Activated CD8-positive, alpha-beta T cell treated with anti-CD3 and anti-CD28 coated beads for 36 hours (primary cell): ENCODE data around the gene HINT1. TPM values are rescaled to one million over a fixed set of nuclear protein-coding genes. Genes with fewer than 3 reads are reported as not detected.
"Not testable (repeated sequence)": the region's sequence is repeated elsewhere in the genome, so short reads cannot be mapped to it uniquely, and the experiment has no call there.

Source experiments
- ATAC-seq: fragments of 200-7000 bp; cut with Tn5 transposase; one replicate; pipeline ENCODE4 v1.10.0; 2021; ENCODE audit warnings: mild to moderate bottlenecking, moderate library complexity
- CTCF ChIA-PET: fragments of 350-600 bp; sonication (Branson Sonifier 250); formaldehyde crosslinking; loops from one replicate; lab custom pipeline; 2021; ENCODE audit warnings: antibody characterized with exemption; lab: Charles Lee
- POLR2A ChIA-PET: fragments of 350-600 bp; sonication (Branson Sonifier 250); formaldehyde crosslinking; loops from one replicate; lab custom pipeline; 2021; ENCODE audit warnings: antibody characterized with exemption; lab: Charles Lee
- DNase-seq: peaks from one replicate; pipeline ENCODE4 v3.0.0-alpha.2; 2020
- H3K27ac Mint-ChIP-seq: one replicate; pipeline ENCODE4 v1.8.0; 2021; ENCODE audit warnings: mild to moderate bottlenecking, mixed read lengths
- H3K27me3 Mint-ChIP-seq: one replicate; pipeline ENCODE4 v1.8.0; 2021; ENCODE audit warnings: mixed read lengths
- H3K36me3 Mint-ChIP-seq: one replicate; pipeline ENCODE4 v1.8.0; 2021; ENCODE audit warnings: low read depth, mixed read lengths
- H3K4me1 Mint-ChIP-seq: one replicate; pipeline ENCODE4 v1.8.0; 2021; ENCODE audit warnings: low read depth, mixed read lengths
- H3K4me3 Mint-ChIP-seq: one replicate; pipeline ENCODE4 v1.8.0; 2021; ENCODE audit warnings: mild to moderate bottlenecking, moderate library complexity, mixed read lengths
- H3K9me3 Mint-ChIP-seq: one replicate; pipeline ENCODE4 v1.8.0; 2021; ENCODE audit warnings: mixed read lengths
- intact Hi-C: fragments of 100-400 bp; cut with micrococcal nuclease; formaldehyde crosslinking; loops from one replicate; pipeline ENCODE4 v1.10.0; 2022
- total RNA-seq, 2 experiments: library from RNA; stranded (reverse); gene quantifications; one replicate each; pipeline ENCODE4 v1.2.3, GENCODE V29; 2021
- TF ChIP-seq, protein P1 (sequence below): fragments of 200-600 bp; IDR thresholded peaks from one replicate; pipeline ENCODE4 v1.8.0; 2022; ENCODE audit warnings: antibody characterized with exemption, mild to moderate bottlenecking

HINT1 gene
- total RNA-seq, 2 experiments from 2014 or later = 317 to 322 TPM

GRCh38 chr5:131129306-131129705 is 35.8 kb downstream of the HINT1 start:
- ATAC-seq (no peak), DNase-seq (no peak)
- H3K36me3 Mint-ChIP-seq = no peaks in the 10 kb centered on the region
- ChIA-PET POLR2A (no interaction called here), CTCF (no interaction called here)
- intact Hi-C loops = no loop called here
- H3K4me3 Mint-ChIP-seq = no peak overlapping the region
- H3K27ac Mint-ChIP-seq = no peak overlapping the region
- TF ChIP-seq, protein P1, sequence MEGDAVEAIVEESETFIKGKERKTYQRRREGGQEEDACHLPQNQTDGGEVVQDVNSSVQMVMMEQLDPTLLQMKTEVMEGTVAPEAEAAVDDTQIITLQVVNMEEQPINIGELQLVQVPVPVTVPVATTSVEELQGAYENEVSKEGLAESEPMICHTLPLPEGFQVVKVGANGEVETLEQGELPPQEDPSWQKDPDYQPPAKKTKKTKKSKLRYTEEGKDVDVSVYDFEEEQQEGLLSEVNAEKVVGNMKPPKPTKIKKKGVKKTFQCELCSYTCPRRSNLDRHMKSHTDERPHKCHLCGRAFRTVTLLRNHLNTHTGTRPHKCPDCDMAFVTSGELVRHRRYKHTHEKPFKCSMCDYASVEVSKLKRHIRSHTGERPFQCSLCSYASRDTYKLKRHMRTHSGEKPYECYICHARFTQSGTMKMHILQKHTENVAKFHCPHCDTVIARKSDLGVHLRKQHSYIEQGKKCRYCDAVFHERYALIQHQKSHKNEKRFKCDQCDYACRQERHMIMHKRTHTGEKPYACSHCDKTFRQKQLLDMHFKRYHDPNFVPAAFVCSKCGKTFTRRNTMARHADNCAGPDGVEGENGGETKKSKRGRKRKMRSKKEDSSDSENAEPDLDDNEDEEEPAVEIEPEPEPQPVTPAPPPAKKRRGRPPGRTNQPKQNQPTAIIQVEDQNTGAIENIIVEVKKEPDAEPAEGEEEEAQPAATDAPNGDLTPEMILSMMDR = no peak
- H3K4me1 Mint-ChIP-seq = no peaks in the 10 kb centered on the region
- H3K27me3 Mint-ChIP-seq = peaks cover 2% of the 10 kb centered on the region
- H3K9me3 Mint-ChIP-seq = peaks cover 10% of the 10 kb centered on the region

DNA sequence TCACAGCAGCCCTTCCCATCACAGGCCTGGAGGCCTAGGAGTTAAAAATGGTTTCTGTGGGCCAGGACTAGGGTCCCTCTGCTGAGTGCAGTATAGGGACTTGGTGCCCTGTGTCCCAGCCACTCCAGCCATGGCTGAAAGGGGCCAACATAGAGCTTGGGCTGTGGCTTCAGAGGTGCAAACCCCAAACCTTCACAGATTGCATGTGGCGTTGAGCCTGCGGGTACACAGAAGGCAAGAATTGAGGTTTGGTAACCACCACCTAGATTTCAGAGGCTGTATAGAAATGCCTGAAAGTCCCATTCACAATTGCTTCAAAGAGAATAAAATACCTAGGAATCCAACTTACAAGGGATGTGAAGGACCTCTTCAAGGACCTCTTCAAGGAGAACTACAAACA is 37.8 kb downstream of the HINT1 start:
- H3K9me3 Mint-ChIP-seq = peaks cover 10% of the 10 kb centered on the region
- H3K4me1 Mint-ChIP-seq, H3K27ac Mint-ChIP-seq, H3K4me3 Mint-ChIP-seq, intact Hi-C loops, ATAC-seq, POLR2A ChIA-PET, H3K36me3 Mint-ChIP-seq, DNase-seq, CTCF ChIA-PET, H3K27me3 Mint-ChIP-seq: not testable (repeated sequence)

DNA sequence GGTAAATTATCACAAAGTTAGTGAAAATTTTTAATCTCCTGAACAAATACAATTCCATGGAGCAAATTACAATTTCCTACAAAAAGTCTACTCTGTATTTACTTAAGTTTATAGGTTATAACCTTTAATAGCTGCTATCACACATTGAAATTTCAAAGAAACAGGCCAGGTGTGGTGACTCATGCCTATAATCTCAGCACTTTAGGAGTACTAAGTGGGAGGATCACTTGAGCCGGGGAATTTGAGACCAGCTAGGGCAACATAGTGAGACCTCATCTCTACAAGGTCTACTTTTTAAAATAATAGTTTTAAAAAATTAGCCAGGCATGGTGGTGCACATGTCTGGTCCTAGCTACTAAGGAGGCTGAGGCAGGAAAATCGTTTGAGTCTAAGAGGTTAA is 50.3 kb downstream of the HINT1 start:
- no peak for DNase-seq
- POLR2A ChIA-PET = no interaction called here
- TF ChIP-seq, protein P1 = no peak
- ATAC-seq = no peak
- intact Hi-C loops = no loop called here
- Mint-ChIP-seq H3K27ac (no peak overlapping the region), H3K36me3 (peaks cover 1% of the 10 kb centered on the region), H3K9me3 (peaks cover 4% of the 10 kb centered on the region), H3K4me1 (peaks cover 10% of the 10 kb centered on the region), H3K4me3 (no peak overlapping the region), H3K27me3 (no peaks in the 10 kb centered on the region)
- CTCF ChIA-PET = interaction anchor here (1.5 to 2.7 kb wide), 2 partner anchors 16 to 244 kb away, joined by 4 to 11 read pairs; no protein-coding TSS in a partner anchor

GRCh38 chr5:131112424-131112823 is 52.6 kb downstream of the HINT1 start:
- intact Hi-C loops = no loop called here
- no peak overlapping the region for H3K4me3 Mint-ChIP-seq
- H3K27me3 Mint-ChIP-seq = no peaks in the 10 kb centered on the region
- H3K4me1 Mint-ChIP-seq = peaks cover 8% of the 10 kb centered on the region
- H3K27ac Mint-ChIP-seq = no peak overlapping the region
- ATAC-seq (no peak), DNase-seq (no peak)
- peaks cover 2% of the 10 kb centered on the region for H3K9me3 Mint-ChIP-seq
- H3K36me3 Mint-ChIP-seq = peaks cover 1% of the 10 kb centered on the region
- TF ChIP-seq, protein P1 = no peak
- CTCF ChIA-PET = interaction anchor here (1.1 to 3.0 kb wide), 2 partner anchors 10 to 241 kb away, joined by 4 to 20 read pairs; no protein-coding TSS in a partner anchor
- POLR2A ChIA-PET = interaction anchor here (1.0 kb wide), 1 partner anchor 43 kb away, joined by 3 read pairs; no protein-coding TSS in a partner anchor

DNA sequence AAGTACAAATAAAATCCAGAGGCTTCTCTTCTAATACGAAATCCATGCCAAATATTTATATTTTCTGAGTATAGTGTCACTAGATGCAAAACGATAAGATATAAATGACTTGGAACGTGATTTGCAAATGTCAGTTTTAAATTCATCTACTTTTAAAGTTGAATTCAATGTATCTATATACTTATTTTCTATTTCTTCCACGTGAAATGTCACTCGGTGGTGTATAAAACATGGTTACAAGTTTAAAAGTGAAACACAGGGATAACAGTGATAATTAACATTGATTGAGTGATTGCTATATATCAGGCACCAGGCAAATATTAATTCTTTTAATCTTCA is 54.8 kb downstream of the HINT1 start:
- H3K27ac Mint-ChIP-seq = no peak overlapping the region
- ATAC-seq (no peak), DNase-seq (no peak)
- POLR2A ChIA-PET = no interaction called here
- no peak overlapping the region for H3K4me3 Mint-ChIP-seq
- CTCF ChIA-PET = interaction anchor here (3.8 kb wide), 1 partner anchor 239 kb away, joined by 30 read pairs; no protein-coding TSS in a partner anchor
- H3K36me3 Mint-ChIP-seq = no peaks in the 10 kb centered on the region
- no peaks in the 10 kb centered on the region for H3K9me3 Mint-ChIP-seq
- intact Hi-C loops = loop anchor here (1.0 kb wide), 1 partner anchor 239 kb away; no protein-coding TSS in a partner anchor
- H3K27me3 Mint-ChIP-seq = no peaks in the 10 kb centered on the region
- peaks cover 6% of the 10 kb centered on the region for H3K4me1 Mint-ChIP-seq
- TF ChIP-seq, protein P1 = peak; percentile 28
